GM12892 (cell line): Measurements from ENCODE around the gene ODF4. TPM values are rescaled to one million over a fixed set of nuclear protein-coding genes. Genes with fewer than 3 reads are reported as not detected.
A peak's percentile ranks its signal among the peaks of the same experiment; 100 is the strongest.

Source experiments
- DNase-seq: peaks from one replicate; pipeline ENCODE4 v3.0.0; 2011; ENCODE audit not compliant: insufficient read length
- FAIRE-seq: peaks from 2 replicates; lab custom pipeline; 2011; peaks lifted over from hg19 to GRCh38; lab: Jason Lieb, UNC
- POLR2A ChIP-seq: IDR thresholded peaks from 2 replicates; pipeline ENCODE4 v1.6.1; 2011; ENCODE audit warnings: low read depth, low read length, control low read depth
- POLR2AphosphoS5 ChIP-seq: IDR thresholded peaks from 2 replicates; pipeline ENCODE4 v1.6.1; 2011; ENCODE audit warnings: low read depth, low read length, control low read depth
- TAF1 ChIP-seq: IDR thresholded peaks from 2 replicates; pipeline ENCODE4 v1.6.1; 2011; ENCODE audit warnings: low read depth, mild to moderate bottlenecking, control low read depth, low read length, borderline replicate concordance
- polyA plus RNA-seq: library from polyadenylated mRNA; unstranded; fragments of >200 nt; gene quantifications from one replicate; pipeline ENCODE4 v1.2.1, GENCODE V29; 2012; ENCODE audit warnings: missing spikeins, inconsistent platforms; ENCODE audit not compliant: missing spikeins

The ODF4 gene, protein sequence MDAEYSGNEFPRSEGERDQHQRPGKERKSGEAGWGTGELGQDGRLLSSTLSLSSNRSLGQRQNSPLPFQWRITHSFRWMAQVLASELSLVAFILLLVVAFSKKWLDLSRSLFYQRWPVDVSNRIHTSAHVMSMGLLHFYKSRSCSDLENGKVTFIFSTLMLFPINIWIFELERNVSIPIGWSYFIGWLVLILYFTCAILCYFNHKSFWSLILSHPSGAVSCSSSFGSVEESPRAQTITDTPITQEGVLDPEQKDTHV
- polyA plus RNA-seq, result not detected

DNA sequence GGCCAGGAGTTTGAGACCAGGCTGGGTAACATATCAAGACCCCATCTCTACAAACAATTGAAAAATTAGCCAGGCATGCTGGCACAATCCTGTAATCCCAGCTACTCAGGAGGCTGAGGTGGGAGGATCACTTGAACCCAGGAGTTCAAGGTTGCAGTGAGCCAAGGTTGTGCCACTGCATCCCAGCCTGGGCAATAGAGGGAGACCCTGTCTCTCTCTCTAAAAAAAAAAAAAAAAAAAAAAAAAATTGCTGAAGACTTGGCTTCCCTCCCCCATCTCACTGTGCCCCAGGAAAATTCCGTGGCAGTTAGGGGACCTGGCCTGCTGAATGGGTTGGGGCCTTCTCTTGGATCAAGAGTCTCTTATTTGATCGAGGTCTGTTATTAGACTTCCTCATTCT is at the start of gene ODF4:
TSS of gene ODF4 (plus strand) at position 301 of the 400 bp plus-strand sequence. CDS start 212 bp downstream, outside the sequence.
- FAIRE-seq (no peak), DNase-seq (no peak)
- TF ChIP-seq TAF1 (no peak), POLR2A (no peak), POLR2AphosphoS5 (no peak)

DNA sequence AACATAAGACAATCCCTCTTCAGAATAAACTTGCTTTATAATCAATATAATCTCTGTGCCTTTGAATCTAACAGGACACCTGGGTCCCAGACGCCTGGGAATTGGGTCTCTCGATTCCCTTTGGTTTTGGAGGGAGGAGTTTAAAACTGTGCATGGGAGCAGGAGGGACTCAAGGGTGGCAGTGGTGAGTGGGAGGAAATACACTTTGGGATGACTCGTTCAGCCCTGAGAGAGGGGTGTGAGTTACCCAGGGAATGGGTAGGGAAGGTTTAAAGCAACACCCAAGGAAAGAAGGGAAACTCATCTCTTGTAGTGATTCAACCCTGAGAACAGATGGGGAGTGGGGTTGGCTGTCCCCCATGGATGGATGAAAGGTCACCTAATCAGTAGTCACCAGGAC is 49.6 kb upstream of the ODF4 start:
- TF ChIP-seq POLR2A (no peak), POLR2AphosphoS5 (no peak)
- FAIRE-seq (no peak), DNase-seq (no peak)

- TF ChIP-seq POLR2A, result no peak
- TF ChIP-seq POLR2AphosphoS5, result no peak
- TF ChIP-seq TAF1, result no peak
- DNase-seq (no peak), FAIRE-seq (no peak)
These were observed 46.8 kb upstream of the ODF4 start for GRCh38 chr17:8292639-8293395.

GRCh38 chr17:8294361-8294760 is 45.3 kb upstream of the ODF4 start:
- no peak for TF ChIP-seq POLR2A
- TF ChIP-seq POLR2AphosphoS5, result no peak
- no peak for TF ChIP-seq TAF1
- DNase-seq (no peak), FAIRE-seq (no peak)

GRCh38 chr17:8294814-8295316 is 44.8 kb upstream of the ODF4 start:
- DNase-seq, result no peak
- no peak for FAIRE-seq
- TF ChIP-seq POLR2A (no peak), POLR2AphosphoS5 (no peak), TAF1 (no peak)

- TF ChIP-seq TAF1 (no peak), POLR2A (no peak), POLR2AphosphoS5 (no peak)
- FAIRE-seq (peak; percentile 30), DNase-seq (no peak)
These were observed 39.4 kb upstream of the ODF4 start for GRCh38 chr17:8300226-8300625.

DNA sequence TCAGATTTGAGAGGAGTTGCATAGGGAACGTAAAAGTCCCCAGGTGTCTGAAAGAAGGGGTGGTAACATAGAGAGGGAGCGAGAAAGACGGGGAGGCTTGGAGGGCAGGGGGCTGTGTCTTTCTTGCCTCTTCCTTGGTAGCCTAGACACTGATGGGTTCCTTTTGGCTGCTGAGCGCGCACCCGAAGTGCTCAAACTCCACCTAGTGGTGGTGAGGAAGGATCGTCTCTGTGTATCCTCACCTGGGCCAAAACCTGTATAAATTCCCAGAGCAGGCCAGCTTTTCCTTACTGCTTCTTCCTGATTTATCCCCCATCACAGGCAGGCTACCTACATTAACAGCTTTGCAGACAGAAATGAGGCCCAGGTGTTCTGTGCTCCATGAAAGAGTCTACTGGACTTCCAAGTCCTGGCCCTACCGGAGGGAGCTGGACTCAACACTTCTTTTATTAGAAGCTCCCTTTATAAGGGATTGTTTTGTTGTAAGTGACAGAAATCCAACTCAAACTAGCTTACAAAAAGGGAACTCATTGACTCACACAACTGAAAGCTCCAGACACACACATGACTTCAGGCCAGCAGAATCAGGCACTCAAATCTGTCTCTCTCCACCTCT is 38.9 kb upstream of the ODF4 start:
- DNase-seq (peak; percentile 74), FAIRE-seq (peak; percentile 92)
- TF ChIP-seq POLR2A, result no peak
- no peak for TF ChIP-seq POLR2AphosphoS5
- no peak for TF ChIP-seq TAF1

- DNase-seq (no peak), FAIRE-seq (no peak)
- TF ChIP-seq POLR2AphosphoS5, result no peak
- no peak for TF ChIP-seq POLR2A
These were observed 29.0 kb upstream of the ODF4 start for GRCh38 chr17:8310601-8311123.

DNA sequence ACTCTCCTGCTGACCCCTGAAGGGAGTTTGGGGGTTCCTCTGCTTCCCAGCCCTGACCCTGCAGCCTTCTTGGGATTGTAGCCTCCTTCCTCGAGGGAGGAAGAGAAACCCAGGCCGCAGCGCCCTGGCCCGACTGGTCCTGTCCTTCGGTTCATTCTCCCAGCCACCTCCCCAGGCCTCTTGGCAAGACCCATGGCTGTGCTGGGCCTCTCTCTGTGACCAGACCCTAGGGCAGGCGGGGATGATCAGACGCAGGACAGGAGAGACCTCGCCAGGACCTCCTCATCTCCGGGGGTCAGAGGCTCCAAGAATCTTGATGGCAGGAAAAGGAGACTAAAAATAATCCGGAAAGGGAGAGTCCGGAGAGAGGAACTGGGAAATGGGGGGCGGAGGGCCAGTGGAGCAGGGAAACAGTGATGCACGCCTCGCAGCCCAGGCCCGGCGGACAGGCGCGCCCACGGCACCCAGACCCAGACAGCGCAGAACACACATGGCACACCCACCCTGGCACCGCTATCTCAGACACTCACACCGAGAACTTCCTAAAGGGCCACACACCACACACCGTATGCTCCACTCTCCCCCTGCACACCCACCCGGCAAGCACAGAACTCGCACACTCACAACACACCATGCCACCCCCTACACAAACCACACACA is 28.4 kb upstream of the ODF4 start:
- TF ChIP-seq POLR2AphosphoS5 (no peak), TAF1 (no peak), POLR2A (no peak)
- no peak for FAIRE-seq
- DNase-seq, result no peak

DNA sequence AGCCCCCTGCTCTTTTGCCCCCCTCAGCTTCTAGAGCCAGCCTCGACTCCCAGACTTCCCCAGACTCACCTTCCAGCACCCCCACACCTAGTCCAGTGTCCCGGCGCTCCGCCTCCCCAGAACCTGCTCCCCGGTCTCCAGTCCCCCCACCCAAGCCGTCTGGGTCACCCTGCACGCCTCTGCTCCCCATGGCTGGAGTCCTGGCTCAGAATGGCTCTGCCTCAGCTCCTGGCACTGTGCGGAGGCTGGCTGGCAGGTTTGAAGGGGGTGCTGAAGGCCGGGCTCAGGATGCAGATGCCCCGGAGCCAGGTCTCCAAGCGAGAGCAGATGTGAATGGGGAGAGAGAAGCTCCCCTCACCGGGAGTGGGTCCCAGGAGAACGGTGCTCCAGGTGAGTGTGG is 27.4 kb upstream of the ODF4 start:
- FAIRE-seq (no peak), DNase-seq (no peak)
- TF ChIP-seq POLR2AphosphoS5, result no peak
- TF ChIP-seq POLR2A, result no peak
- no peak for TF ChIP-seq TAF1

DNA sequence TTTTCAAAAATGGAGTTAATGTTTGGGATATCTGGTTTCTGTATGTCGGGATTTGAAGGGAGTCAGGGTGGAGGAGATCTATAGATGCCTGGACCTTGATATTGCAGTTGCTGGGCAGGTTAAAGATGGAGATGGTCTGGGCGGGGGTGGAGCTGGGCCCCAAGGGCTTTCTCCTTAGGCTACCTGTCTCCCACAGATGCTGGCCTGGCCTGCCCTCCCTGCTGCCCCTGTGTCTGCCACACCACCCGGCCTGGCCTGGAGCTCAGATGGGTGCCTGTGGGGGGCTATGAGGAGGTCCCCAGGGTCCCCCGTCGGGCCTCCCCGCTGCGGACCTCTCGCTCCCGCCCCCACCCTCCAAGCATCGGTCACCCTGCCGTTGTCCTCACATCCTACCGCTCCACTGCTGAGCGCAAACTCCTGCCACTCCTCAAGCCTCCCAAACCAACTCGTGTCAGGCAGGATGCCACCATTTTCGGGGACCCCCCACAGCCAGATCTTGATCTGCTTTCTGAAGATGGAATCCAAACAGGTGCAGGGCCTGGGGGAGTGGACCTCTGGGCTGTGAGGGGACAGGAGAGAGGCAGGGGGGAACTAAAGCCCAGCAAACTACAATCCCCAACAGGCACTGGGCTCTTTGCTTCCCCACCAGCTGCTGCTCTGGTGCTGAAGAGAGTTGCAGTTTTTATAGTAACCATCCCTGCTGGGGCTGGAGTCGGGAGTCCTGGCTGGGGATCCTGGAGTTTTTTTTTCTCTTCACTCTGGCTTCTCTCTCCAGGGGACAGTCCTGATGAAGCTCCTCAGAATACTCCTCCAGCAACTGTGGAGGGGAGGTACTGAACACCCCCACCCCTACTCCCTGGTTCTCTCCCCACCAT is 26.7 kb upstream of the ODF4 start:
- FAIRE-seq, result no peak
- TF ChIP-seq POLR2A, result no peak
- no peak for TF ChIP-seq TAF1
- TF ChIP-seq POLR2AphosphoS5, result no peak

More for the DNA sequence above, 26.7 kb upstream of the ODF4 start:
- DNase-seq, result no peak
